Stimulated activated CD8-positive, alpha-beta memory T cell treated with anti-CD3 and anti-CD28 coated beads, Interleukin-15, amount 100 ng/mL, for 1 hour (primary cell): ENCODE measurements around the gene FHAD1.

Experiments
- DNase-seq: peaks from one replicate; pipeline ENCODE4 v3.0.0-alpha.2; 2020; ENCODE audit warnings: low read depth

The FHAD1 gene

GRCh38 chr1:15218287-15219279 is 28.4 kb upstream of the FHAD1 start:
- DNase-seq, result no peak

GRCh38 chr1:15219280-15220023 is 27.6 kb upstream of the FHAD1 start:
- DNase-seq, result no peak

DNA sequence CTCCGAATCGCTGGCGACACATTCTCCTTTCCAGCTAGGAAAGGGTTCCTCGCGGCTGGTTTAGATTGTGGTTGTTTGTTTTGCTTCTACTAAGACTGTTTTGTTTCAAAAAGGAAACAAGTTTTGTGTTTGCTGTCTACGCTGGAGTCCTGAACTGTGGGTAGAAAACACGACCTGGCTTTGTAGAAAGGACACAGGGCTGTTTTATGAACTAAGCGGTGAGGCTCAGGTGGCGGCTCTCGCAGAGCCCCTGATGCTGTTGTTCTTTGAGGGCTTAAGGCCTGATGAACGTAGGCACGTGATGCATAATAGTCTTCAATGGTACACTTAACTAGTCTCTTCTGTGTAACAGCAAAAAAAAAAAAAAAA is 27.0 kb upstream of the FHAD1 start:
- DNase-seq, result no peak

- DNase-seq, result no peak
Measured at GRCh38 chr1:15220825-15221431, 26.1 kb upstream of the FHAD1 start.

DNA sequence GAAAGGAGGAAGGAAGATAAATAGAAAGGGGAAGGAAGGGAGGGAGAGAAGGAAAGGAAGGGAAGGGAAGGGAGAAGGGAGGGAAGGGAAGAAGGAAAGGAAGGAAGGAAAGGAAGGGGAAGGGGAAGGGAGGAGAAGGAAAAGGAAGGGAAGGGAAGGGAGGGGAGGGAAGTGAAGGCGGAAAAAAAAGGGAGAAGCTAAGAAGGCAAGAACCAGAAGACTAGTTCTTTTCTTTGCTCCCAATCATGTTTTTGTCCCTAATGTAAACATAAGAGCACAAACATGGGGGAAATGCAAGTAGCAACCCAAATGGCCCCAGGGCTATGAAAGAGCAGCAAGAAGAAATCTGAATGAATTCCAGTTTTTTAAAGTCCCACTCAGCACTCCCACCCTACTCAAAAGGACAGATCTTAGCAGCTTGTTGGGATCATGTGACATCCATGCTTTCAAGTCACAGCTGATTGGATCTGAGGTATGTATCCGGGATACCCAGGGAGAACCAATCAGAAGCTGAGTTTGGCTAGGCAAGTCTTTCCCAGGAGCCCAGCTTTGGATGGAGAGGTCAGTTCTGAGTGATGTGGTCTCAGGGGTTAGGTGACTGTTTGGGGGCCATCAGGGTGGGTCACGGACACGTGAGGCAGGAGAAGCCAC is 24.2 kb upstream of the FHAD1 start:
- no peak for DNase-seq

- no peak for DNase-seq
Measured at GRCh38 chr1:15224259-15224869, 22.7 kb upstream of the FHAD1 start.

DNA sequence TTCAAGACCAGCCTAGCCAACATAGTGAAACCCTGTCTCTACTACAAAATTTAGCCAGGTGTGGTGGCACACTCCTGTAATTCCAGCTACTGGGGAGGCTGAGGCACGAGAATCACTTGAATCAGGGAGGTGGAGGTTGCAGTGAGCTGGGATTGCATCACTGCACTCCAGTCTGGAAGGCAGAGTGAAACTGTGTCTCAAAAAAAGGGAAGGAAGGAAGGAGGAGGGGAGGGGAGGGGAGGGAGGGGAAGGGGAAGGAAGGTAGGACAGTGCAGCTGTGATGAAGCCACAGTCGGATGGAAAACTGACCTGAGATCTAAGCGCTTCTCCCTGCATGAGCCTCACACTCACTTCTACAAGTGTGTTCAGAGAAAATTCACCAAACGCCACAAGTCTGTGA is 22.0 kb upstream of the FHAD1 start:
- DNase-seq, result no peak

- DNase-seq, result no peak
Measured at GRCh38 chr1:15225461-15225860, 21.6 kb upstream of the FHAD1 start.

- DNase-seq, result no peak
Measured at GRCh38 chr1:15226388-15227255, 20.4 kb upstream of the FHAD1 start.

GRCh38 chr1:15229707-15230131 is 17.3 kb upstream of the FHAD1 start:
- no peak for DNase-seq

DNA sequence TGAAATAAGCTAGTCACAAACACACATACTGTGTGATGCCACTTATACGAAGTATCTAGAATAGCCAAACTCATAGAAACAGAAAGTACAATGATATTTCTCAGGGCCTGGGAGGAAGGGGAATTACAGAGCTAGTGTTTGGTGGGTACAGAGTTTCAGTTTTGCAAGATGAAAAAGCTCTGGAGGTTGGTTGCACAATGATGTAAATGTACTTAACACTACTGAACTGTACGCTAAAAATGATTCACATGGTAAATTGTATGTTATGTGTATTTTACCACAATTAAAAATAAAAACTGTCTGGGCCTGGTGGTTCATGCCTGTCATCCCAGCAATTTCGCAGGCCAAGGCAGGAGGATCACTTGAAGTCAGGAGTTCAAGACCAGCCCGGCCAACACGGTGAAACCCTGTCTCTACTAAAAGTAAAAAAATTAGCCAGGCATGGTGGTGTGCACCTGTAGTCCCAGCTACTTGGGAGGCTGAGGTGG is 15.3 kb upstream of the FHAD1 start:
- DNase-seq, result no peak

GRCh38 chr1:15233689-15234088 is 13.3 kb upstream of the FHAD1 start:
- DNase-seq, result no peak

GRCh38 chr1:15236321-15236721 is 10.7 kb upstream of the FHAD1 start:
- DNase-seq, result no peak

DNA sequence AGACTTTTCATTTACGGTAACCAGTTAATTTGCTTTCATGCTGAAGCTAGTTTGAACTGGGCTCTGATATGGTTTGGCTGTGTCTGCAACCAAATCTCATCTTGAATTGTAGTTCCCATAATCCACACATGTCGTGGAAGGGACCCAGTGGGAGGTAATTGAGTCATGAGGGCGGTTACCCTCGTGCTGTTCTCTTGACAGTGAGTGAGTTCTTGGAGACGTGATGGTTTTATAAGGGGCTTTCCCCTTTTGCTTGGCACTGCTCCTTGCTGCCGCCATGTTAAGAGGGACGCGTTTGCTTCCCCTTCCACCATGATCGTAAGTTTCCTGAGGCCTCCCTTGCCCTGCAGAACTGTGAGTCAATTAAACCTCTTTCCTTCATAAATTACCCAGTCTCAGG is 10.3 kb upstream of the FHAD1 start:
- no peak for DNase-seq

GRCh38 chr1:15238789-15239188 is 8.2 kb upstream of the FHAD1 start:
- no peak for DNase-seq

DNA sequence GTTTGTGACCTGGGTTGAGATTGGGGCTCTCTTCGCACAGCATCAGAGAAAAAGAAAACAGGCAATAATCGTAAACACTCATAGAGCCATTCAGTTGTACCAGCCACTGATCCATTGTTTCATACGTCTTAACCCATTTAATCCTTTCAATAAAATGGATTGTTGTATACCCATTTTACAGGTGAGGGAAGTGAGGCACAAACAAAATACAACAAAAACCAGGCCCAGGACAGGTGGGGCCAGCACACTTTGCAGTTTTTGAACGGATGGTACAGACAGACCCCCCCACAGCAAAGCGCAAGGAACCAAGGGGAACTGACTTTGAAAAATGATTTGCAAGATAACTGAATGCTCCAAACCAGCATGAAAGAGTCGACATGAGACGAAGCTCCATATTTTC is 4.3 kb upstream of the FHAD1 start:
- DNase-seq, result no peak

DNA sequence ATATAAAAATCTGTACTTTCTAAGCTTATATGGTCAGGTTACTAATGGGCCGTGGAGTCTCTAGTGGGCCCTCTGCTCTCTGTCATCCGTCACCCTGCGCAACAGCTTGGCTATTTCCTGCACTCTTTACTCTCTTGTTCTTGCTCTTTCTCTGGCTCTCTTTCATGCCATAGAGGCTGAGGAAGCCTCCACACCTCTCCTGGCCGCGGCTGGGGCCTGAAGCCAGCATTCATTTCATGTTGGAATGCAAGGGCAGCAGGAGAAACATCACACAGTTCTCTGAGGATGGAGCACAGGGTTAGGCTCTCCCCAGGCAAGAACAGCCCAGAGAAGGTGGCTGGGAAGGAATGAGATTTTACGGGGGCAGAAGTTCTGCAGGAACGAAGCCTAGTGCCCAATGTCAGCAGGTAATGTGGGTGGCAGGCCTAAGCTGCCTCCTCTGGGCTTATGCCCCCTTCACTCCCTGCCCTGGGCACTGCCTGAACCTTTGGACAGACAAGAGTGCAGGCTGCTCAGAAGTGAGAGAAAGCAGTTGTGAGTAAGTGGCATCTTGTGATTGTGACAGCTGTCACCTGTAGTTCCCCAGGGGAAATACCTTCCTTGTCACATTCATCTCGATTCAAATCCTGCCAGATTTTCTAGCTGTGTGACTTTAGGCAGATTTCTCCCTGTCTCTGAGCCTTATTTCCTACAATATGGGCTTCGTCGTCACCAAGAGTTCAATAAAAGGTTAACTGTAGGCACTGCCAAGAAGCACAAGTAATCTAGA is 3.6 kb upstream of the FHAD1 start:
- DNase-seq, result no peak

DNA sequence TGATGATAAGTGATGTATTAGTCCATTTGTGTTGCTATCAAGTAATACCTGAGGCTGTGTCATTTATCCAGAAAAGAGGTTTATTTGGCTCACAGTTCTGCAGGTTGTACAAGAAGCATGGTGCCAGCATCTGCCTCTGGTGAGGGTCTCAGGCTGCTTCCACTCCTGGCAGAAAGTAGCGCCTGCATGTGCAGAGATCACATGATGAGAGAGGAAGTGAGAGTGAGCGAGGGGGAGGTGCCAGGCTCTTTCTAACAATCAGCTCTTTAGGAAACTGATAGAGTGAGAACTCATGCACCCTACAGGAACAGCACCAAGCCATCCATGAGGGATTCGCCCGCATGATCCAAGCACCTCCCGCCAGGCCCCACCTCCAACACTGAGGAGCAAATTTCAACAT is 2.2 kb upstream of the FHAD1 start:
- no peak for DNase-seq

GRCh38 chr1:15245593-15246360 is 1.2 kb upstream of the FHAD1 start:
- no peak for DNase-seq
